Muscle of back (tissue), 11 donors: ENCODE results near the gene EPB41L1. TPM values are rescaled to one million over a fixed set of nuclear protein-coding genes. Genes with fewer than 3 reads are reported as not detected.

ENCODE experiments used
- DNase-seq, 3 donors: peaks; one replicate each; pipeline versions ENCODE4 v3.0.0 to v3.0.0-alpha.2; 2013
- polyA plus RNA-seq, 10 donors: library from polyadenylated mRNA; unstranded; fragments of 120-200 nt; gene quantifications; one replicate each; pipeline ENCODE4 v1.2.1, GENCODE V29; 2013; ENCODE audit not compliant: insufficient read length in 10 of 10

The EPB41L1 gene
- polyA plus RNA-seq, 10 donors: 23.1 to 32.1 (median 24.3) TPM

DNA sequence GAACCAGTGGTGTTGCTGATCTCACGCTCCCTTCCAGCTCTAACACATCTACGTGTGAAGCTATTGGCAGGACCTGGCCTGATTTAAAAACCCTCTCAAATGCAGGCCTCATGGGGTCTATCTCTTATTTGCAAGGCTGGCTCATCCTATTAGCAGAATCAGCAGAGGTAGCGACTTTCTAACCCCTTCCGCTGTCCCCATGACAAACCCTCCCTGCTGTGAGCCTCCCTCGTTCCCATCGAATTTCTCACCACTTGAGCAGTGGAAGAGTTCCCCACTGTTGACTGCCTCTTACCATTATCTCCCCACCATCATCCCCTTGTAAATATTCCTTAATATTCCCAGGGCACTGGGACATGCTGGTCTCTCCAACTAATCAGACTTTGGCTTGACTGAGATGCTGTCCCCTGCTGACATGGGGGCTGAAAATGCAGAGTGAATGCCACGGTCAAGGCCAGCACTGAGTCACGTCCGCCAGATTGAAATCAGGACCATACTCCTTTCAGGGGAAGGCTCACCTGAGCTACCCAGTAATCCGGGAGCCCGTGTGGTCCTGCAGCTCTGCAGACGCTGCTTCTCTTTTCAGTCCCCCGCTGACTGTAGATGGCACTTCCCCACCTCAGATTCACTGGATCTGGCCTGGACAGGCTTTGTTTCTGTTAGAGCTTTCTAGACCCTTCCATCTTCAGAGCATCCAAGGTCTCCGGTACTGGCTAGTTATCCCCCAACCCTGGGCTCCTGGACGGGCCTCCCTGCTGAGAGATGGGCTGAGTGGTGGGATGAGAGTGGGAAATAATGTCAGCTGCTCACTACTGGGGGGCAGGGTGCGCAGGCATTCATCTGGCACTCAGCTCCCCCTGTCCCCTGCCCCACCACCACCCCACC, 104.9 kb downstream of the EPB41L1 start:
- no peak for DNase-seq

DNA sequence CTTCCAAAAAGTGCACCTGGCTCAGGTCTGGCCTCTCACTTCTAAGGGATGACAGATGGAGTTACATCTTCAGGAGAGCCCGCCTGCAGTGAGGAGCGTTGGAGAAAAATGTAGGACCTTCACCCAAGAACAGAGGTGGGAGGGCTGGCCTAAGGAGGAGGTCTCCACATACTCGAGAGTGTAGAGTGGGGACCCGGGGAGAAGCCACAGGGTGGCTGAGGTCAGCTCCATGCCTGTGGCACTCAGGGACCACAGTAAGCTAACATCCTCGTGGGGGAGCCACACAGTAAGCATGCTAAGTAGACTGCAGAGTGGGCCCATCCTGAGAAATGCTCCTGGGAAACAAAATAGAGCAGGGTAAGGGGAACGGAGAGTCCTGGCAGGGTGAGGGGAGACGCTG, 105.8 kb downstream of the EPB41L1 start:
- DNase-seq: no peak

DNA sequence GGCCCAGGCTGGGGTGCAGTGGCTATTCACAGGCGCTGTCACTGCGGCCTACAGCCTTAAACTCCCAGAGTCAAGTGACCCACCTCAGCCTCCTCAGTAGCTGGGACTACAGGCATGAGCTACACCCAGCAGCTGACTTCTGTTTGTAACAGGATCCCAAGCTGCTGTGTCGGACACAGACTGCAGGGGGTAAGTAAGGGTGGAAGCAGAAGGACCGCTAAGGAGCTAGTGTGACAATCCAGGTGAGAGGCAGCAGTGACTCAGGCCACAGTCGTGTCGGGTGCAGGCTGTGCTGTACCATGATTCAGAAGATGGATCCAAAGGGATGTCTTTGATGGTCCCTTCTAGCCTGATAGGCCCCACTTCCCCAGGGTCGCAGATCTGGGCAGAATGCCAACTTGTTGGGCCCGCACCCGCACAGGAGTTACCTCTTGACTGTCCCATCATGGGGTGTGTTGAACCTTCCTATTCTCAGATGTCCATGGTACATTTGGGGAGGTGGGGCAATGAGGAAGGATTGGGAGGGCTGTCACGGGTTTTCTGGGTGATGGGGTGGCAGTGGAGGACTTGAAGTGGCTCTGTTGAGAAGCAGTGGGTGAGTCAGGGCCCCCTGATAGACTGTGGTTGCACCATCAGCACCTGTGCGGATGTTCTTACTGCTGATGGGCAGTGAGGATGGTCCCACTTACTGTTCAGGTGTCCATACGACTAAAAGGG, 107.0 kb downstream of the EPB41L1 start:
- no peak for DNase-seq

DNA sequence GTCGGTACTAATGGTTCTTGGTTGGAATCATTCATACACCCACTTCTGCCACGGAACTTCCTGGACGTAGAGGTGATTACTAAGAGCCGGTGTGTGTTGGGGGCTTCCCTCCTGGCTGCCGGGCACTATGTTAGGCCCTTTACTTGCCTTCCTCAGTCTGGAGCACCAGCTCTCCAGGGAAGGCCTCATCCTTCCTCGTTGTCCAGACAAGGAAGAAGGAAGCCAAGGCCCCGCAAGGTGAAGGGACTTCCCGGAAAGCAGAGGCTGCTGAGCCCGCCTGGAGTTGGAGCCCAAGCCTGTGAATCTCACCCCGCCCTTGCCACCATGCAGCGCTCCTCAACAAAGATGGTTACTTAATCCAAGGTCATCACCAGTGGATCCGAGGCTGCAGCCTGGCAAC, 107.9 kb downstream of the EPB41L1 start:
- DNase-seq: no peak

DNA sequence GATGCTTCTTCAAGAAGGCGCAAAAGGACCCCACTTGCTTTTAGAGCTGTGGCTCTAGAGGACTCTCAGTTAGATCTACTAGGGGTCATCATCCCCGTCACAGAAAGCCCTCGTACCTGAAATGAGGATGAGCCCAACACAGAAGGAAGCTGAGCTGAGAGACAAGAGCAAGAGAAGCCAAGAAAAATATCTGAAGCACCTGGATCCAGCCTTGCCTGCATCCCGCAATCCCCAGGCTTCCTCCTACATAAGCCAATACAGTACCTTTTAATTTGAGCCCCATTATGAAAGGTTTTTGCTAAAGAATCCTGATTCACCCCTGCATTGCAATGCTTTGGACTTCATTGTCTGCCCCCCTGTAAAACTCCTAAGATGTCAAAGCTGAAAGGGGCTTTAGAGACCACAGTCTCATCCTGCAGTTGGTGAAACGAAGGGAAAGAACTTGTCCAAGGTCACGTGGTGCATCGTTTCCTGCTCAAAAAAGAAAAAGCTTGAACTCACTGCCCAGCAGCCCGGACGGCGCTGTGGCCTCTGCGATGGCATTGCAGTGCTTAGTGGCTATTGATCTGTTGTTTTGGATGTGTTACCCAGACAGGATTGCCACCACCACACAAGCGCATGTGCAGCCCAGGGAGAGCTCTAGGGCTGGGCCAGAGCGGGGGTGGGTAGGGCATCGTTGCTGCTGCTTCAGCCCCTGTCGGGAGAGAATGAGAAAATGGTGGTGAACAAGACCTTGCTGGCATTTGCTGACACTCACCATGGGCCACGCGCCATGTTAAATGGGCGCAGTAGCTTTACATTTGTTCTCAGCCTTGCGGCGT, 110.1 kb downstream of the EPB41L1 start:
- no peak for DNase-seq

DNA sequence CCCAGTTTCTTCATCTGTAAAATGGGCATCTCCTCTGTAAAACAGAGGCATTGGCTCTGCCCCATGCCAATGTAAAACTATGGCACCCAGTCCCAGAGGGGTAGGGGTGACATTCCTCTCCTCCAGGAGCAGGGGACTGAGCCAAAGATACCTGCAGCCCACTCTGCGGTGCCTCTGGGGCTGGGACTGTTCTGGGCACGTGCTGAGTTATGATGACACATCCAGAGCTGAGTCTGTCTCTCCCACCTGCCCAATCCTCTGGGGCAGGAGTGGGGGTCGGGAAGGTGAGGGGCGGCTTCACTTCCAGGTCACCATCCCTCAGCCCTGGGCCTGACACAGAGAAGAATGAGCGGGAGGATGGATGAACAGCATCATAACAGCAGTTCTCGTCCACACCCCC, 111.6 kb downstream of the EPB41L1 start:
- no peak for DNase-seq

DNA sequence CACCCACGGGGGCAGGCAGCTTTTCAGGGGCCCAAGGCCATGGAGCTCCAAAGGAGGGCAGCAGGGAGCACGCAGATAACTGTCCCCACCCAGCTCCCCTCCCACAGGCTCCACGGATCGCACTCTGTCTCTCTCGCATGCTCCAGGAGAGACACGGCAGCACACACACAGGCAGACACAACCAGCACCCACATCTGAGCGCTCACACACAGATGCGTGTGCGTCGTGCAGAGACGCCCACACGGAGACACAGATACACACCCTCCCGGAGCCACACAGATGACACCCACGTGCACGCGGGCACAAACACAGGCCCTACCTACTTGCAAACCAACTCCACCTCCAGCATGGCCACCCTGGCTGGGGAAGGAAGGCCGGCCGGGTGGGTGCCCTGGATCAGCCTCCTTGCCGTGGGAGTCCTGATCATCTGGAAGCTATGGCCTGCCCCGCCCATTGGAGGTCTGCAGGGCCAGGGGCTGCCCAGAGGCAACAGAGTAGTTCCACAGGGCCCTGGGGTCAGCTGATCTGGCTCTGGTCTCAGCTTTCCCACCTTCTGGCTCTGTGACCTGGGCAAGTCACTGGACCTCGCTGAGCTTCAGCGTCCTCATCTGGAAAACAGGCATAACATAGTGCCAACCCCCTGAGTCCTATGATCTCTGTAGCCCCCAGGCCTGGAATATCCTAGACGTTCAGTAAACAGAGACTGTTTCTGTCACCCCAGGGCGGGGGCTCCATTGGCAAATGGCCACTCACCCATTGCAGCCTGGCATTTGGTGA, 113.3 kb downstream of the EPB41L1 start:
- no peak for DNase-seq

DNA sequence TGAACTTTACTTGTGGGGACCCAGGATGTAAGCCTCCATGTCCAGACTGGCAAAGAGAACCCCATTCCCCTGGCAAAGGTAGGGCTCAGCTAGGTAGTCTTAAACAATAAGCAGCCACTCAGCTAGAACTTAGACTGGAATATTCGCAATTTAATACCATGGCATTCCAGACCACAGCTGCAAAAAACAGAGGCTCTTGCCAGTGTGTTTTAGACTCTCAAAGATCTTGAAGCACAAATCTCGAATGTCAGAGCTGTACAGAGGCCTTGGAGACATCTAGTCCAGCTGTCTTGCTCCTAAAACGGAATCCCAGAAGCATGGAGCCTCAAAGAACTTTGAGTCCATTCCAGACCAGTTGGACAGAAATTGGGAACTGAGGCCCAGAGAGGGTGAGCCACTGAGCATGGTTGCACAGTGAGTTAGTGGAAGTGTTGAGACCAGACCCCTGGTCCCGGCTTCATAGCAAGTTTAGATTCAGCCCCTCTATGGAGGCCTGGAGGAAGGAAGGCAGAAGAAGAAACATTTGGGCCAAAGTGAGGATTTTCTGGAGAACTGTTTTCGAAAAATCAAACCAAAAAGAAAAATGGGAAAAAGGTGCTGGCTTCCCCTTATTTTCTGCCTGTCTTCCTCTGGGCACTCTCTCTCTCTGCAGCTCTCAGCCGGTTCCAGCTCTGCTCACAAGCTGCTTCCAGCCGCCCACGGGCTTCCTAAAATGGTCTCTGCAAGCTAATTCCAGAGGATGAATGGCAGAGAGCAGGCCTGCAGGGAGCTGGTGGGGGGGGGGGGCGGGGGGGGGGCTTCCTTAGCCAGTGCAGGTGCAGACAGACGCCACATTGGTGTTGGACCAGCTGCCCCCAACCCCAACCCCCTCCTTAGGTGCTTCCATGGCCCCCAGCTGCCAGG, 114.2 kb downstream of the EPB41L1 start:
- DNase-seq: peak; percentile 5 to 42 (median 14)

DNA sequence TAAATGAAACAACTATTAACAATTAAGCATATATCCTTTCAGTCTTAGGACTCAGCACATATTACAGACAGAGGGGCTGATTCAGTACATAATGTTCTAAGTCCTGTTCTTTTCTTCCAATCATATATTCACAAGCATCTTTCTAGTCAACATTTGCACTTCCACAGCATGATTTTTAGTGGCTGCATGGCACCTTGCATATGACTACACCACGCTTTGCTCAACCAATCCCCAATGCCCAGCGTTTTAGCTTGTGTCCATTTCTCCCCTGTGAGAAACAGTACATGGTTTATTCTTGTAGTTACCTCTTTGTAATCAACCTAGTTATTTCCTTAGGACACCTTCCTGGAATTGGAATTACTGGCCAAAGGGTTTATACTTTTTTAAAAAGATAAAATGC, 115.0 kb downstream of the EPB41L1 start:
- DNase-seq: no peak

DNA sequence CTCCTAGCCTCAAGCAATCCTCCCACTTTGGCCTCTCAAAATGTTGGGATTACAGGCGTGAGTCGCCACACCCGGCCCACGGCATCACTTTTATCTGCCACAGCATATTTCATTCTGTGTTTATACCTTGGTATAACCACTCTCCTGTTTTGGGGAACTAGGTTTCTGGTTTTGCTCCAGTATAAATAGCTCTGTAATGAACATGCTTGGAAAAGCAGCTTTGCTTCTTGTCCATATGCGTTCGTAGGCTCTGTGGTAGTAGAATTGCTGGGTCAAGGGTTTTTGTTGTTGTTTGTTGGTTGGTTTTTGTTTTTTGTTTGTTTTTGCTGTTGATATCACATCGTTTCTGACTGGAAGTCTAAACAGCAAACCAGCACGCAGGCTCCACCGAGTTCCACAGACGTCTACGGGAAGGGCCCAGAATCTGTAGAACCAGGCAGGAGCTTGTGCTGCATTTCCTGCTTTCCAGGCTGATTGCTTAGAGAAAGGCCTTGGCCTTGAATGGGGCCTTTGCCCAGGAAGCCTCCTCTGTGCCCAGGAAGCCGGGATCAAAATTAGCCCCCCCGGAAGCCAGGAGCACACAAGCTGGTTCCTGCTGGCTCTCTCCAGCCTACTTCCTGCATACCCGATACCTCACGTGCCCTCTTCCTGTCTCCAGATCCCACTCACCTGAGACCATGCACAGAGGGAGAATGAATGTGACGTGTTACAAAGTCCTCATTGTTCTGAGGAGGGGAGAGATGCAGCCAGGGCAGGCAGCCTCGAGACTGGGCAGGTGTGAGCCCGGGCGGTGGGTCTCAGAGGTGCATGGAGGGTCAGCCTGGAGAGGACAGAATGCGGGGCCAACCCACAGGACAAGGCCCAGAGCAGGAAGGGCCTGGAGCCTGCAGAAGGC, 116.5 kb downstream of the EPB41L1 start:
- no peak for DNase-seq

DNA sequence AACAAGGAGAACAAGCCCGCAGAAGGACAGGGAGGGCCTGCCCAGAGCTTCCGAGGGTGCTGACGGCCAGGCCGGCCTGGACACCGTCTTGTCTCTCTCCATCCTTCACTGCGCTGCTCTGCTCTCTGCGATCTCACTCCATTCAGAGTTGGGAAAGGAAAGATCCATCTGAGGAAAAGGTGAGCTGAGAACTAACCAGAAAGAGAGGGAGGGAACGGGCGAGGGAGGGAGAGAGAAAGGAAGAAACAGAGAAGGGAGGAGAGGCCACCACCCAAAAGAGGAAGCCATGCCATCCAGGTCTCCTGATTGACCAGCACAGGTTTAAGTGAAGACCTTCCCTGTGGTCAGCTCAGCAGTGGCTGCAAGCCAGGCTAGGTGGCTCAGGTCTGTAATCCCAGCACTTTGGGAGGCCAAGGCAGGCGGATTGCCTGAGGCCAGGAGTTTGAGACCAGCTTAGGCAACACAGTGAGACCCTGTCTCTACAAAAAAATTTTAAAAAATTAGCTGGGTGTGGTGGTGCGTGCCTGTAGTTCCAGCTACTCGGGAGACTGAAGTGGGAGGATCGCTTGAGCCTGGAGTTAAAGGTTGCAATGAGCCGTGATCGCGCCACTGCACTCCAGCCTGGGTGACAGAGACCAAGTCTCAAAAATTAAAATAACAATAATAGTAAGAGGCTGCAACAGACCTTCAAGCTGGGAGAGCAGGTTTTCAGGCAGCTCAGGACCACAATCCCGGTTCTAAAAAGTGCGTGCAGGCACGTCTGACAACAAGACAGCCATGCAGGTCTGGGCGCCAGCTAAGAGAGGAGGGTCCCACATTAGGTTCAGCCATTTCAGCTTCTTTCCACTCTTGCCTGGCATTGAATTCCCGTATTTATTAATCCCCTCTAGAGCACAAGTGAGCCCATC, 117.4 kb downstream of the EPB41L1 start:
- no peak for DNase-seq

DNA sequence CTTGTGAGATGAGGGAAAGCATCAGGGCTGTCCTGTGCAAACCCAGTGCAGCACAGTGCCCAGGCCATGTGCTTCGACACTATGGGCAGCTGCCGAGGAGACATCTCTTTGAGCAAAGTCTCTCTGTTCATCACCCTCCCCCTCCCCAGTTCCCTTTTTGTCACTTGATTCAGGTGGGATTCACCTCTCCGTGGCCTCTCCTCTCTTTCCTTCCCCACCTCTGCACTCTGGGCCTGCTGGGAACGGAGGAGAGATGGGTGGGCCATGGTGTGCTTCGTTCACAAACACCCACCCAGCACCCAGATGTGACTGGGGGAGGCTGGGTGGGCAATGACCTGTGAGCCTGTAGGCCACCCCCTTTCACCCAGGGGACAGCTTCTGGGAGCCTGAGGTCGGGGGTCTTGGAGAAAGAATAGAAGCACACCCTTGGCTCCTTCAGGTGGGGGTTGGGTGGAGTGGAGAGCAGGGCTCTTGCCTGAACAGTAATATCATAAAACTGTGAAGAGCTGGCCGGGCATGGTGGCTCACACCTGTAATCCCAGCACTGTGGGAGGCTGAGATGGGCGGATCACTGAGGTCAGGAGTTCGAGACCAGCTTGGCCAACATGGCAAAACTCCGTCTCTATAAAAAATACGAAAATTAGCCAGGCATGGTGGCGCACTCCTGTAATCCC, 118.1 kb downstream of the EPB41L1 start:
- no peak for DNase-seq

DNA sequence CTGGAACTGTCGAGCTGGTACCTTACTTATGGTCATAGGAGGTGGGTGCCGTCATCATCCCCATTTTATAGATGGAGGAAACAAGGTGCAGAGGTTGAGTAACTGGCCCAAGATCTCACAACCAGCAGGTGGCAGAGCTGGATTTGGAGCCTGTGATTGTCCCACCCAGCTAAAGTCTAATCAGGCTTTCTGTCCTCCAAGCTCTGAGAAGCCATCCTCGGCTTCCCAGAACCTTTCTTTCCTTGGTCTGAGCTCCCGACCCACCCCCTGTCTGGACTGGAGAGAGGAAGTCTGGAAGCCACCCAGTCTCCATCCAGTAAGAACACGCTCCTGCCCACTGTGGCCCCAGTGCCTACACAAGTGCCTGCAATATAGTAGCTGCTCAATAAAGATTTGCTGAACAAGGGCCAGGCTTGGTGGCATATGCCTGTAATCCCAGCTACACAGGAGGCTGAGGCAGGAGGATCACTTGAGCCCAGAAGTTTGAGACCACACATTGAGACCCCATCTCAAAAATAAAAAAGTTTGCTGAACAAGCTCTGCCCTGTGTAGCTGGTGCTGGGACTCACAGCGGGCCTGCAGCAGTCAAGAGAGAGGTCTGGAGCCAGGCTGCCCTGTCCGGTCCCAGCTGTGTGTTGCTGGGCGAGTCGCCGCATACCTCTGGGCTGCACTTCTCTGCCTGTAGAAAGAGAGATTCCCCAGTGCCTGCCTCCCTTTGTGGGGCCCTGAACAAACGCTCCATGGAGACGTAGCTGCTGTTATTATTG, 119.1 kb downstream of the EPB41L1 start:
- DNase-seq: peak in 1 of 3 donors; percentile 27

DNA sequence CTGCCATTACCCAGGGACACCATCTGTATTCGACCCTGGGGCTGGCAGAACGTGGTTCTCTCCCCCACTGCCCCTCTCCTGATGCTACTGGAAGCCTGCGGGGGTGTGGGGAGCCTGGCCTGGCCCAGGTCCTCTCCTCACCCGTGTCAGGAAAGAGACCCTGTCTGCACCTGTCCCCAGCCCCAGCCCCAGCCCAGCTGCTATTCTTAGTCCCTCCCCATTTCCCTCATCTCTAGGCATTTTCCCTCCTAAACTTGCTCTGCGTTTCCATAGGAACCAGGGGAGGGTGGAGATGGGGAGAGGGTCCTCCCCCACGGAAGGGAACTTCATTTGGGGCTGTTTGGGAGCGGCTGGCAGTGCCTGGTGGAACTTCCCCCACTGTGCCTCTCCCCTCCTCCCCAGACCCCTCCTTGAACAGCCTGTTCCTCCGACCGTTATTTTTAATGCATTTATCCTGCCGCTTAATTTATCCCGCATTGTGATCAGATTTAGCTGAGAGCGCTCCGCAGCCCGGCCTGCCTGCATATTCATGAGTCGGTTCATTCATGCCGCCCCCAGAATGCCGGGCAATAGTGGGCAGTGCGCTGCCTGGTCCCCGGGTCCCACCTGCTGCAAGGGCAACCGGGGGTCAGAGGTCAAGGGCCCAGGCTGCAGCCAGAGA, 119.8 kb downstream of the EPB41L1 start:
- no peak for DNase-seq

DNA sequence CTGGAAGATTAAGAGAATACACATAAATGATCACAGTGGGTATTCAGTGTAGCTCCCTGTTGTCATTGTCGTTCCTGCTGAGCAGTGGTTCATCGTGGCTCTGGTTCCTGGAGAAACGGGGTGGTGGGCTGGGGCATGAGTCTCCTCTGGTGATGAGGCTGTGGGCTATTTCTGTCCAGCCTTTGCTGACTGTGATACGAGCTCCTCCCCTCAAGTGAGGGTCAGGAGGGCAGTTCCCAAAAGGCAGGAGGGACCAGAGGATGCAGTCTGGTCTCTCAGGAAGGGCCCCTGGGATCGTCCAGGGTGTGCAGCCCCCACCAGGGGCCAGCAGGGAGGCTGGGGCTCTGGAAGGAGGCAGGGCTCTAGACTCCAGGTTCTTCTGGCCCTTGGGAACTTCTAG, 120.5 kb downstream of the EPB41L1 start:
- DNase-seq: no peak
